Ectodermal cell (in vitro differentiated cells): ENCODE data around the gene FITM2.
"Not testable (repeated sequence)": the region's sequence is repeated elsewhere in the genome, so short reads cannot be mapped to it uniquely, and the experiment has no call there.

Source experiments
- H3K27ac ChIP-seq: 2 replicates; pipeline ENCODE4 v1.7.0; 2013; ENCODE audit warnings: mild to moderate bottlenecking, low read depth, low read length; ENCODE audit not compliant: insufficient read depth, poor library complexity, severe bottlenecking
- H3K27me3 ChIP-seq: 2 replicates; pipeline ENCODE4 v1.7.0; 2013; ENCODE audit warnings: mild to moderate bottlenecking, low read length; ENCODE audit not compliant: insufficient read depth, control insufficient read depth, poor library complexity, severe bottlenecking
- H3K36me3 ChIP-seq: one replicate; pipeline ENCODE4 v1.7.0; 2013; ENCODE audit warnings: low read length; ENCODE audit not compliant: control insufficient read depth, insufficient read depth
- H3K4me1 ChIP-seq: one replicate; pipeline ENCODE4 v1.7.0; 2013; ENCODE audit warnings: low read length; ENCODE audit not compliant: control insufficient read depth, insufficient read depth
- H3K4me3 ChIP-seq: 2 replicates; pipeline ENCODE4 v1.7.0; 2013; ENCODE audit warnings: low read depth, low read length, control low read depth; ENCODE audit not compliant: insufficient read depth
- H3K9me3 ChIP-seq: 2 replicates; pipeline ENCODE4 v1.7.0; 2013; ENCODE audit warnings: mild to moderate bottlenecking, low read length, moderate library complexity; ENCODE audit not compliant: control insufficient read depth
- WGBS, 2 experiments: methylation state at CpG; one replicate each; pipeline ENCODE4 v1.1.7; 2013; ENCODE audit warnings: missing lambda C conversion rate in 2 of 2; 5-methylcytosine and 5-hydroxymethylcytosine counted together

FITM2 gene

DNA sequence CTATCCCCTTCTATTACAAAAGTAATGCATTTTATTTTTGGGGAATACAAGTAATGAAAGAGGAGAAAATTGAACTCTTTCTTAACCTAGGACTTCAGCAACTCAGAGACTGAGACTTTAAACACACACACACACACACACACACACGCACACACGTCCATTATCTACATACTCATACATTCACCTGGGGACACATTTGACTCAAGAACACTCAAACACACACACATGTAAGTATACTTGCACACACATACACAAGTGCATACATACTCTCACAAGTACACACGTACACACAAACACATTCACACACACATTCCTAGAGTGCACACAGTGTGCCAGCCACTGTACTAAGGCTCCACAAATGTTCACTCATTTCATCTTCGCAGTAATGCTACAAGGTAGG is 23.7 kb upstream of the FITM2 start:
- peaks cover 8% of the 10 kb centered on the region for H3K4me1 ChIP-seq
- no peaks in the 10 kb centered on the region for H3K36me3 ChIP-seq
- 87 to 92% methylated on average over 4 of the region's 4 CpGs for whole genome bisulfite sequencing, 2 experiments

DNA sequence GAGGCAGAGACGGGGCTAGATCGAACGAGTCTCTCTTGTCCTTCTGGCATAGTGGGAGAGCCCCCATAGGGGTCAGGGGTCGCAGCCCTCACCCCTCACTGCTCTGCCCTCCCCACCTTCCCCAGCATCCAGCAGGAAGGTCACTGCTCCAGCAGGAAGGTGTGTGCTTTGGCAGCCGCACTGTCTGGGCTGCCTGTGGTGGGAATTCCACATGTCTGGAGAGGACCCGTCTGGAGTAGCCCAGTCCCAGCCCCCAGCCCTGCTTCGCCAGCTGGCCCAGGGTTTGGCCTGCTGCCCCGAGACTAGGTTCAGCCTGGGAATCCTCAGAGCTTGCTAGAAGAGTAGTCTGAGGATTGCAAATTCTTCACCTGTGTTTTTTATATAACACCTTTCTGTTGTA is 23.3 kb upstream of the FITM2 start:
- Histone ChIP-seq H3K9me3 (no peaks in the 10 kb centered on the region), H3K27me3 (no peaks in the 10 kb centered on the region), H3K4me3 (no peak overlapping the region), H3K27ac (no peak overlapping the region), H3K4me1 (peaks cover 8% of the 10 kb centered on the region), H3K36me3 (no peaks in the 10 kb centered on the region)
- WGBS, 2 experiments: 77 to 82% methylated on average over 8 of the region's 8 CpGs

More for the DNA sequence above, 23.7 kb upstream of the FITM2 start:
- Histone ChIP-seq H3K4me3 (no peak overlapping the region), H3K27me3 (no peaks in the 10 kb centered on the region), H3K27ac (no peak overlapping the region), H3K9me3 (no peaks in the 10 kb centered on the region)

DNA sequence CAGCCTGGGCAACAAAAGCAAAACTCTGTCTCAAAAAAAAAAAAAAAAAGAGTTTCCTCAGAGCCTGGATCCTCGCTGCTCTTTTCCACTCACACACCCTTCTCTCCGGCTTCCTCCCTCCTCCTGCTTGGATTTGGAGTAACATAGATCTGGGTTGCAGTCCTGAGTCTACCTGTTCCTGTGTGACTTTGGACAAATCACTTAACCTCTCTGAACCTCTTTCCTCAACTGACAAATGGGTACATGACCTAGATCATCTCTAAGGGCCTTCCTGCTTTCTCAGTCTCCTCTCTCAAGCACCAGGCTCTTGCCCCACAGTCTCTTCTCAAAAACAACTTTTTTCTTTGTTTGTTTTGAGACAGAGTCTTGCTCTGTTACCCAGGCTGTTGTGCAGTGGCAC is 20.2 kb upstream of the FITM2 start:
- H3K9me3 ChIP-seq: no peaks in the 10 kb centered on the region
- no peak overlapping the region for H3K4me3 ChIP-seq
- no peaks in the 10 kb centered on the region for H3K36me3 ChIP-seq
- no peak overlapping the region for H3K27ac ChIP-seq
- WGBS, 2 experiments: 89 to 93% methylated on average over 2 of the region's 2 CpGs
- H3K4me1 ChIP-seq: peaks cover 11% of the 10 kb centered on the region
- peaks cover 5% of the 10 kb centered on the region for H3K27me3 ChIP-seq

DNA sequence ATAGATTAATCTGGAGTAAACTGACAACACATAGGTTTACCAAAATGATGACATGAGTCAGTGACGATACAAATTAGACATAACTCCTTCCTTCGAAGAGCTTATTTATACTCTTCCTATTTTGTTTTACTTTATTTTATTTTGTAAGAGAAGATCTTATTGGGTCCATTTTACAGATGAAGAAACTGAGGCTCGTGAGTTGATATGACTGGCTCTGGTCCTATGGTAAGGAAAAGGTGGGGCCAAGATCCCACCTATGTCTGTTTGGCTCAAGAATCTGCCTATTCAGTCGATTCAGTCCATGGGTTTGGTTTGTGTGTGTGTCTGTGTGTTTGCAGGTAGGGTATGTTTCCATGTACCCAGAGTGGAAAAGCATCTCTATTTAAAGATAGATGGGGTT is 17.4 kb upstream of the FITM2 start:
- H3K27me3 ChIP-seq: peaks cover 5% of the 10 kb centered on the region

DNA sequence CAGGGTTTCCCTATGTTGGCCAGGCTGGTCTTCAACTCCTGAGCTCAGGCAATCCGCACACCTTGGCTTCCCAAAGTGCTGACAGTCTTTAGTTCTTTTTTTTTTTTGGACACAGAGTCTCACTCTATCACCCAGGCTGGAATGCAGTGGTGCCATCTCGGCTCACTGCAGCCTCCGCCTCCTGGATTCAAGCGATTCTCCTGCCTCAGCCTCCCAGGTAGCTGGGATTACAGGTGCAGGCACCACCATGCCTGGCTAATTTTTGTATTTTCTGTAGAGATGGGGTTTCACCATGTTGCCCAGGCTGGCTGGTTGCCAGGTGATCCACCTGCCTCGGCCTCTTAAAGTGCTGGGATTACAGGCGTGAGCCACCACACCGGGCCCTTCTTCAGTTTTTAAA is 16.7 kb upstream of the FITM2 start:
- H3K36me3 ChIP-seq, H3K4me3 ChIP-seq, H3K27me3 ChIP-seq, H3K4me1 ChIP-seq, H3K27ac ChIP-seq, H3K9me3 ChIP-seq: not testable (repeated sequence)
- 90 to 92% methylated on average over 7 of the region's 7 CpGs for WGBS, 2 experiments

More for the DNA sequence above, 17.4 kb upstream of the FITM2 start:
- 69 to 79% methylated on average over 2 to 4 of the region's 4 CpGs for WGBS, 2 experiments
- Histone ChIP-seq H3K4me1 (peaks cover 5% of the 10 kb centered on the region), H3K4me3 (no peak overlapping the region), H3K36me3 (no peaks in the 10 kb centered on the region), H3K27ac (no peak overlapping the region), H3K9me3 (no peaks in the 10 kb centered on the region)

DNA sequence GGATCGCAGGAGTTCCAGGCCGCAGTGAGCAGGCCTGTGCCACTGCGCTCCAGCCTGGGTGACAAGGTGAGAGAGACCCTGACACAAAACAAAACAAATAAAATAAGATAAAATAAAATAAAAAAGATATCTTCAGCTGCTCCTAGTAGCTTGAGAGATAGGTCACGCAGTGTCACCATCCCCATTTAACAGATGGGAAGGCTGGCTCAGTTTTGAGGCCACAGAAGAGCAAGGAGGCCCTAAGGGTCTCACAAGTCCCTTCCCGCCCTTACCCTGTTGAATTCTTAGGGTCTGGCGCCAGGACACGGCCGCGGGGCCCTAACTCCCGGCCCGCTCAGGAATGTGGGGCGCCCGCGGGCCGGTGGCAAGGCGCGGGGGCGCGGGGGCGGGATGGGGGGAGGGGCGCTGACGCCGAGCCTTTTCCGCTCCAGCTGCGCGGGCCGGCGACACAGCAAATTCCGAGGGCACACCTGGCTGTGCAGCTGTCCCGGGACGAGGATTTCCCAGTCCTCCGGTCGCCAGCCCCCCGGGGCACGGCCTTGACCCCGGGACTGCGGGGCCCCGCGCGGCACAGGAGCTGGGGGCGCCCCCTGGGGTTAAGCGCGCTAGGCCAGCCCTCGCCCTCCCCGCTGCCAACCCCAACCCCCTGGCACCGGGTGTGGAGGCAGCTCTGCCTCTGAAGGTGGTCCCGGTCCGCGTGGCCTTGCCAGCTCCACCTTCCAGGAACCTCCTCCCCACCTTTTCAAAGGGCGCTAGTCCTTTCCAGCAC is 15.6 kb upstream of the FITM2 start:
- Histone ChIP-seq H3K4me1 (peaks cover 5% of the 10 kb centered on the region), H3K27ac (no peak overlapping the region), H3K36me3 (no peaks in the 10 kb centered on the region), H3K9me3 (no peaks in the 10 kb centered on the region), H3K4me3 (no peak overlapping the region), H3K27me3 (peaks cover 5% of the 10 kb centered on the region)
- 15 to 20% methylated on average over 49 to 50 of the region's 50 CpGs for WGBS, 2 experiments

DNA sequence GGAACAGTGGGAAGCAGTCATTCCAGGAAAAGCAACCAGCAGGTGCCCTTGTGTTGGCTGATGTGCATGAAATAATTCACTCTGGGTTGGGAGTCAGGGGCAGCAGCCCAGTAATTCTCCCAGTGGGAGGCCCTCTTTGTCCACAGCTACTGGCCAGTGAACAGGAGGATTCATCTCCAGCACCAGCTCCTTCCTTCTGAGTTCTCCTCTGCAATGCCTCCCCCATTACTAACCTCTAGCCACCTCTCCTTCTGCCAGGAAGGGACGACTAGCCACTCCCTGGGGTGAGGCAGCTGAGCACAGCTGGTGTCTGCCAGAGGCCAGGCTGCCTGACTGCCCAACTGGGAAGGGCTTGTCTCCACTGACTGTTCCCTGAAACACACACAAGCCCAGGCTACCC is 13.3 kb upstream of the FITM2 start:
- Histone ChIP-seq H3K4me3 (no peak overlapping the region), H3K4me1 (peaks cover 5% of the 10 kb centered on the region), H3K9me3 (no peaks in the 10 kb centered on the region), H3K27me3 (peaks cover 5% of the 10 kb centered on the region), H3K27ac (peak overlapping the region; percentile 64), H3K36me3 (no peaks in the 10 kb centered on the region)
- 0% methylated on average over 1 of the region's 1 CpG for WGBS, 2 experiments

DNA sequence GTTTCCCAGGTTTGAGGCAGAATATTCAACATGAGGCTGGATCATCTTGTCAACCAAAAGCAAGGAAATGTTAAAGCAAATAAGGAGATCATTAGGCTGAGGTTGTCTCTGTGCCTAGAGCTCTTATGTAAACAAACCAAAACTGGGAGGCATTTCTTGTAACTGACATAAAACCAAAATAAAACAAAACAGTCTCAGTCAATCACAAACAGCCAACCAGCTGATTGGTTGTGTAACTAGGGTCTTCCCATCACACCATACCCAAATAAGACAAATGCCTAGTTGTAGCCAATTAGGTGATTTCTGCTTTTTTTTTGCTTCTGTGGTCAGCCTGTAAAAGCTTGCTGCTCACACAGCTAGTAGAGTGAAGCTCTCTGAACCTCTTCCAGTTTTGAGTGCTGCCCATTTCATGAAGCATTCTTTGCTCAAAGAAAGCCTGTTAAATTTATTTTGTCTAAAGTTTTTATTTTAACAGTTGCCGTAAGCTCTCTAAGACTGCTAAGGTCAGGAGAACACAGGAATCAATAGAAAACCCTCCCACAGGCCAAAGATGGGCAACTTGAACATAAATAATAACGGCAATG is 8.9 kb upstream of the FITM2 start:
- Histone ChIP-seq H3K27me3 (no peaks in the 10 kb centered on the region), H3K27ac (no peak overlapping the region), H3K4me1 (no peaks in the 10 kb centered on the region), H3K36me3 (no peaks in the 10 kb centered on the region), H3K4me3 (no peak overlapping the region), H3K9me3 (no peaks in the 10 kb centered on the region)
- 90% methylated on average over 2 of the region's 2 CpGs for WGBS, 2 experiments

DNA sequence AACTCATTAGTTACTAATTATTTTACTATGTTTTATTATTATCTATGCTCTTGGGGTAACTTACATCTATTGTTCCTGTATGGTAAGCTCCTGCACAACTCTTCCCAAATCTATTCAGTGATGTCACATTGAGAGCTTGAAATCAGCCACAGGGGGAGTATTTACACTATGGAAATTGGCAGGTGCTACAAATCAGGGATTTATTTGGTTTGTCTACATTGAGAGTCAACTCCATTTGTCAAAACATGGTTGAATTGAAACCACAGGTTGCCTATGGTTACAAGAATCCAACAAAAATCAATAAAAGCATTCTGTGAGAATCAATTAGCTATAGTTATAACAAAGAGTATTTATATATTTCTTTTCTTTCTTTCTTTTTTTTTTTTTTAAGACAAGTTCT is 3.9 kb upstream of the FITM2 start:
- H3K9me3 ChIP-seq: no peaks in the 10 kb centered on the region

DNA sequence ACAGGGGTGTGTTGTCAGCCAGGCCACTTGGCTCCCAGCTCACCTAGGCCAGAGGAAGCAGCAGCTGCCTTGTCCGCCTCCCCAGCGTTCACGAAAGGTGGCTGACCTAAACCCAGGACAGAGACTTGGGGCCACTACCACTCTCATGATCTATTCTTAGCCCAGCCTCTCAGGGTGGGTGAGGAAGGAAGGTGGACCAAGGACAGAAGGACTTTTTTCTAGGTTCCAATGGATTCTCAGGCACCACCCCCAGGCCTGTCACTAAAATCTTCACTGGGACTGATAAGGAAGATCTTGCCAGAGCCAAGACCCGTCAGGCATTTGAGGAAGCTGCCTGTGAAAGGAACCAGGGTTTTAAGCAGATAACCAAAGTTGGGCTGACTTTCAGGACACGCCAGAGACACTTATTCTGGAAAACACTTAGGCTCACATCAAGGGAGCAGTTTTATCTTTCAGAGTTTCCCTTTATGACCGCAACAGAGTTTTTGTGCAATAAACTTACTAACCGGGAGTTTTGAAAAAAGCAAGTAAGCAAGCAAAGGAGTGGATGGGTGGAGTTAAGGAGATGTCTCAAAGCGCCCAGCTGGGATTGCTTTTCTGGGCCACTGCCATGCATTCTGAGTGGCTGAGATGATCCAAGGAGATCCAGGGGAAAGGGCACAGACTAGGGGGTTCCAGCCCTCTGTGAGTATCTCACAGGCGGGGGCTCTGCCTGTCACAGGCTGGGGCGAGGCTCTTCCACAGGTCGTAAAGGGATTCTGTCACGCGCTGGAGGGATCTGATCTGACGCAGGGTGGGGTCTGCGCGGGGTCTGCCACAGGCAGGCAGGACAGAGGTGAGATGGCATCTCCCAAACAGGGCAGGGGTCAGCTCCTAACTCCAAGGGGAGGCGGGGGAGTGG is 989 bp downstream of the FITM2 start:
- H3K27me3 ChIP-seq: peaks cover 11% of the 10 kb centered on the region
- H3K4me3 ChIP-seq: peak overlapping the region; percentile 85
- no peaks in the 10 kb centered on the region for H3K9me3 ChIP-seq
- H3K4me1 ChIP-seq: no peaks in the 10 kb centered on the region
- no peaks in the 10 kb centered on the region for H3K36me3 ChIP-seq
- WGBS, 2 experiments: 44 to 49% methylated on average over 17 of the region's 17 CpGs
- no peak overlapping the region for H3K27ac ChIP-seq

More for the DNA sequence above, 3.9 kb upstream of the FITM2 start:
- no peaks in the 10 kb centered on the region for H3K36me3 ChIP-seq
- H3K4me1 ChIP-seq: no peaks in the 10 kb centered on the region
- no peak overlapping the region for H3K27ac ChIP-seq
- no peak overlapping the region for H3K4me3 ChIP-seq
- H3K27me3 ChIP-seq: peaks cover 11% of the 10 kb centered on the region
